Activated CD8-positive, alpha-beta memory T cell treated with anti-CD3 and anti-CD28 coated beads for 24 hours (primary cell): ENCODE measurements around the gene TUBB3.
"Not testable (repeated sequence)": the region's sequence is repeated elsewhere in the genome, so short reads cannot be mapped to it uniquely, and the experiment has no call there.

Source experiments
- DNase-seq: peaks from one replicate; pipeline ENCODE4 v3.0.0-alpha.2; 2020

TUBB3 gene

DNA sequence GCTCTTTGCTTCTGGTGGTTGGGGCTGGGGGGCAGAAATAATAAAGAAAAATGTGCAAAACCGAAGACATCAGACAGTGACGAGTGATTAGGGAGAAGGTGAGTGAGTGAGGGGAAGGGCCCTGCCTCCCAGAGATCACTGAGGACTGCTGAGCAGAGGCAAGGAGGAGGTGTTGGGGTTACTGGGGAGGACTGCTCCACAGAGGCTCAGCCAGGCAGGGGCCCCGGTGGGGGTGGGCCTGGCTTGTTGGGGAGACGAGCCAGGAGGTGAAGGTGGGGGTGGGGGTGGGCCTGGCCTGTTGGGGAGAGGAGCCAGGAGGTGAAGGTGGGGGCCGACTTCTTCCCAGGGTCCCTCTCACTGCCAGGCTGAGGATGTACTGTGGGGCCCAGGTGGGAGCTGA is 23.4 kb downstream of the TUBB3 start:
- DNase-seq, result no peak

DNA sequence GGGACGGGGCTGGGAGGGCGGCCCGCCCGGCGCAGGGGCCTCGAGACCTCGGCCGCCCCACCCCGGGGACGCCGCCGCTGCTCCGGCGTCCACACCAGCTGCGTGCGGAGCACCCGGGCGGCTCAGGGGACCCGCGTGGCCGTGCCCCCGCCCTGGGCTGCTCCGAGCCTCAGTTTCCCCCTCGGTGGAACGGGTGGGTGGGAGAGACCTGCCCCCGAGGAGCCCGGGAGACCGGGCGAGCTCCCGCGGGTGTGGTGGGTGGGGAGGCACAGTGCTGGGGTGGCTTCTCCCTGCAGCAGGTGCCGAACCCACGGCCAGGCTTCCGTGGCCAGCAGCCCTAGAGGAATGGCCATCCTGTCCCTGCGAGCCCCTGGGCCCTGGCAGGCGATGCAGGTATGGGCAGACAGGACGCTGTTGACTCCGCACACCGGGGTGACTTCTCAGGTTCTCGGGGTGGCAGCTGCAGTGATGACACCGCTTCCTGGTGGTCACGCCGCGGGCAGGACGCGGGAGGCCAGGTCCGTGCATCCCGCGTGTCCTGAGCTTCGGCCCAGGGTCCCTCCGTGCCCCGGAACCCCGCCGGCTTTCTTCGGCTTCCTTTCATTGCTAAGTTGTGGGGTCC is 26.1 kb downstream of the TUBB3 start:
- no peak for DNase-seq

DNA sequence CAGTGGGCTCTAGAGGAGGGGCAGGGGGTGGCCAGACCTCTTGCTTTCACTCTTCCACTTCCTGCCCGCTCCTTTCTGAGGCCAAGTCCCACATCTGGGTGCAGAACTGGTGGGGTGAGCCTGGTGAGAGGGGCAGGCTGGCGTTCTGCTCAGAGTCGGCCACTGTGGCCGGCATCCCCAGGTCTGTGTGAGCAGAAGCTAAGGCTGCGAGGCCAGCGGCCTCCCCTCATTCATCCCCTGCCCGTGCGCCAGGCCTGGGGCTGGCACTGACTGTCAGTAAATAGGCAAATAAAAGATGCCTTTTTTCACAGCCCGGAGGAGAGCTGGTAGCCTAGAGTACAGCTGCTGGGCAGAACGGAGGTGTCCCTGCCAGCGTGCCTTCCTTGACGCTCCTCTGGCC is 26.6 kb downstream of the TUBB3 start:
- no peak for DNase-seq

DNA sequence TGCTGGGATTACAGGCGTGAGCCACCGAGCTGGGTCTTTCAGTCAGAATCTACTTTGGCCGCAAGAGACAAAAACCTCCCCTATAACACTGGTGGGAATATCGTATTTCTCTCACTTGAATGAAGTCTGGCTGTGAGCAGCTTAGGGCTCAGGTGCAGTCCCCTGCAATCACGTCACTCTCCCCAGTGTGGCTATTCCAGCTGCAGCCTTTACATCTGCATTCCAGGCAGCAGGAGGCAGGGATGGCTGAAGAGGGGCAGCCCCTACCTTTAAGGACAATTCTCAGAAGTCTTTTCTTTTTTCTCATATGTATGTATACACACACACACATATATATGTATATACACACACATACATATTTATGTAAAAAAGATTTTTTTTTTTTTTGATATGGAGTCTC is 28.4 kb downstream of the TUBB3 start:
- DNase-seq, result no peak

DNA sequence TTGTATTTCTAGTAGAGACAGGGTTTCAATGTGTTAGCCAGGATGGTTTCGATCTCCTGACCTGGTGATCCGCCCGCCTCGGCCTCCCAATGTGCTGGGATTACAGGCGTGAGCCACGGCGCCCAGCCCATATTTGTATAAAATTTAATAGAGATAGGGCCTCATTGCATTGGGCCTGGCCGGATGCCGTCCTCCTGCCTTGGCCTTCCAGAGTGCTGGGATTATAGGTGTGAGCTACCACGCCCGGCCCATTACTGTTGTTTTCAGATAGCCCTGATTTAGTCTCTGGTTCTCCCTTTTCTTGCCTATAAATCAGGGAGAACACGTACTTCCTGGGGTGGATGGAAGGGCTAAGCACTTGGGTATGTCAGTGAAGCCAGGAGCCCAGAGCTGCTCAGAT is 28.9 kb downstream of the TUBB3 start:
- DNase-seq, result no peak

DNA sequence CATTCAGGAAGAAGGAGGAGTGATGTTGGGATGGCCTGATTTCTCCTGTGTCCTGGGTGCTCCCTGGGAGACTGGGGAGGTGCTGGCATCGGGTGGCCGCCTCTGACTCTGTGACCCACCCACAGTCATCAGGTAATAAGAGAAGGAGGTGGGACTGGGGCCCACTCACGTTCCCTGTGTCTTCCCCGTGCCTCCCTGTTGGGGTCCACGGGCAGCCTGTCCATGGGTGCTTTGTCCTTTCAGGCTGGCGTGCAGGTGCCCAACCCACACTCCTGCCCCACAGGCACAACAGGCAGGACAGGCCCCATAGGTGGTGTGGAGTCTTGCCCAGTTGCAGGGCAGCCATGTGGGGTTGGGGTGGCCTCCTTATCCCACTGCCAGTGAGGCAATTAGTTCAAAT is 29.4 kb downstream of the TUBB3 start:
- DNase-seq, result no peak

DNA sequence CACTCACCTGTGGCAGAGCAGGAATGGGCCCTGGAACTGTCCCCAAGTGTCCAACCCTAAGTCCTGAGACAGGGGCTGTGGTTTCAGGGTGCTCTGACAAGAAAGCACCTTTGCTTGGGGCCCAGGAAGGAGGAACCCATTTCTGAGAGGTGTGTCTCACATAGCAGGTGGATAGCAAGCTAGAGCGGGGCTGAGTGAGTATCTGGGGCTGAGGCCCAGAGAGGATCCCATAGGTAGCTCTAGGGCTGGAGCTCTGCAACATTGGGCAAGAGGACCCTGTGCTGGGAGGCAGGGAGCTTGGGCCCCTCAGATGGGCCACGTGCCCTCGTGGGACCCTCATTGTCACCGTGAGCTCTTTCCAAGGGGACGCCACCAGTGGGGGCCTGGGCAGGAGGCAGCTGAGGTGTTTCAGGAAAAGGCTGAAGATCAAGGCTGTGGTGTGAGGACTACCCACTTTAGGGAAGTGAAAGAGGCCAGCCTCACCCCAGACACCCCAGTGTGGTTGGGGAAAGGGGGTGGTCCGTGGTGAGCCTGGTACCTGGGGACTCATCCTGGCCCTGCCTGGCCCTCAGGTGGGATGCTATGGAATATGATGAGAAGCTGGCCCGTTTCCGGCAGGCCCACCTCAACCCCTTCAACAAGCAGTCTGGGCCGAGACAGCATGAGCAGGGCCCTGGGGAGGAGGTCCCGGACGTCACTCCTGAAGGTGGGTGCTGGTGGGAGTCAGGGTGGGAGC is 30.7 kb downstream of the TUBB3 start:
- DNase-seq, result no peak

DNA sequence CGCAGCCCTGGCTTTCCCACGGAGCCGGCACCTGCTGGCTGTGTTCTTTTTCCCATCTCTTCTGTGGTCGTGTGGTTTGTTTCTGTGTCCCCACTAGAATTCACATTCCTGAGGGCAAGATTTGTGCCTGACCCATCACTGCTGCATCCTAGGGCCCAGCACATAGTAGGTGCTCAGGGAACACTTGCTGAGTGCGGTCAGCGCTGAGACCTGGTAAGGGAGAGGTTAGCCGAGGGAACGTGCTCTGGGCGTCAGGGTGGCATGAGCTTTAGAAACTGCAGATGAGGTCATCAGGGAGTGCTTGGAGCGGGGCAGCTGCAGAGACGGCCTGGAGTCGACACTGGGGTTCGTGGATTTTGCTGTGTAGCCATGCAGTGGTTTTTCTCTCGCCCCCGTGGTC is 31.3 kb downstream of the TUBB3 start:
- no peak for DNase-seq

DNA sequence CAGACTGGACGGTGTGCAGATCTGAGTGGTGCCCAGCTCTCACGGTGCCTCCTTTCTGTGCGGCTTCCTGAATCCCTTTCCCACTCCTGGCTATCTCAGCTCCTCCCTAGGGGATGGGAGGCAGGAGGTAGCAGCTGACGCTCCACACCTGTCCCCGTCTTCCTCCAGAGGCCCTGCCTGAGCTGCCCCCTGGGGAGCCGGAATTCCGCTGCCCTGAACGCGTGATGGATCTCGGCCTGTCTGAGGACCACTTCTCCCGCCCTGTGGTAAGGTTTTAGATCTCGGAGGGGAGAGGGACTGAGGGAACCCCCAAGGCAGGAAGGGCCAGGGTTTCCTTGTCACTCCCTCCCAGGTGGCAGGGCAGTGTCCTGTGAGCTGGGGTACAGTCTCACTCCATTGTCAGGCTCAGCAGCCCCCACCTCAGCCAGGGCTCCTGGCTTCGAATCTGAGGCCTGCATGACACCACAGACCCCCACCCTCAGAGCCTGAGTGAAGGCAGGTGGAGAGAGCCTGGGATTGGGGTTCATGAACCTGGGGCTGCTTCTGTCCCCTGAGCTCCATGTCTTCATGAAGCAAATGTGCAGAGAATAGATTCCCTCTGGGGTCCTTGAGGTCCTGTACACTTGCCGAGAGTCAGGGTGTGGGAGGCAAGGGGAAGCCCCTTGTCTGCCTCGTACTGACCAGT is 32.0 kb downstream of the TUBB3 start:
- DNase-seq, result no peak

DNA sequence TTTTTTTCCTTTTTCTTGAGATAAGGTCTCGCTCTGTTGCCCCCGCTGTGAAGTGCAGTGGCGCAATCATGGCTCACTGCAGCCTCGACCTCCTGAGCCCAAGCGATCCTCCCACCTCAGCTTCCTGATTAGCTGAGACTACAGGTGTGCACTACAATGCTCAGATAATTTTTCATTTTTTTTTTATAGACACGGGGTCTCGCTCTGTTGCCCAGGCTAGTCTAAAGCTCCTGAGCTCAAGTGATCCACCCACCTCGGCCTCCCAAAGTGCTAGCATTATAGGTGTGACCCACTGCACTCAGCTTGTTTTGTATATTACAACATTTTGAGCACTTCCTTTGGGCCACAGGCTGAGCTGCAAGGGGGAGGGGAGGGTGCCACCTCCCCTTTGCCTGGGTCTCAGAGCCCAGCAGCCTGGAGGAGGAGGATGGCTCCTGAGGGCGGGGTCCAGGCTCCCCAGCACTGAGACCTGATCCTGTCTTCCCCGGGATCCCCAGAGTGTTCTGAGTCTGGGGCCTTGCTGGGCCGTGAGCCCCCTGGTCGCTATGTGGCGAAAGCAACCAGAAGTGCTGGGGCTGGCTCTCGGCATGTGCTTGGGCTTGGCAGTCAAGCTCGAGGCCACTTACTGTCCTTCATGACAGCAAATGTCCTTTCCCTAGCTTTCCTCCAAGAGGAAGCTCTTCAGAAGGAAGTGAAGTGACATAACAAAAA is 33.5 kb downstream of the TUBB3 start:
- no peak for DNase-seq

DNA sequence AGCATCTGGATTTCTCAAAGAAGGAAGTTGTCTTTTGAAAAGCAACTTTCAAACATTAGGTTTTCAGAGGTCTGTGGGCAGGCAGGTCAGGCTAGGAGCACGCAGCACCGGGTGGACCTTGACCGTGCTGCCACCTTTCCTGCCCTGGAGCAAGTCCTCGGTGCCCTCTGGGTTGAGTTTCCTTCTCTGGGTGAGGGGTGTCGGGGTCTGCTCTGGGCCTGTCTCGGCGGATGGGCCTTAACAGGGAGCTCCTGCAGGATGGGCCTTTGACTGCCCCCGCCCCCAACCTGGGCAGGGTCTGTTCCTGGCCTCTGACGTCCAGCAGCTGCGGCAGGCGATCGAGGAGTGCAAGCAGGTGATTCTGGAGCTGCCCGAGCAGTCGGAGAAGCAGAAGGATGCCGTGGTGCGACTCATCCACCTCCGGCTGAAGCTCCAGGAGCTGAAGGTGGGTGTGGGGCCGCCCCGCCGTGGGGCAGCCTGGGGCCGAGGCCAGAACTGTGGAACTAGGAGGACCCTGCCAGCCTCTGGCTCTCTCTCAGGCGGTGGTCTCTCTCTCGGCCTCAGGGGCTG is 34.2 kb downstream of the TUBB3 start:
- DNase-seq, result no peak

DNA sequence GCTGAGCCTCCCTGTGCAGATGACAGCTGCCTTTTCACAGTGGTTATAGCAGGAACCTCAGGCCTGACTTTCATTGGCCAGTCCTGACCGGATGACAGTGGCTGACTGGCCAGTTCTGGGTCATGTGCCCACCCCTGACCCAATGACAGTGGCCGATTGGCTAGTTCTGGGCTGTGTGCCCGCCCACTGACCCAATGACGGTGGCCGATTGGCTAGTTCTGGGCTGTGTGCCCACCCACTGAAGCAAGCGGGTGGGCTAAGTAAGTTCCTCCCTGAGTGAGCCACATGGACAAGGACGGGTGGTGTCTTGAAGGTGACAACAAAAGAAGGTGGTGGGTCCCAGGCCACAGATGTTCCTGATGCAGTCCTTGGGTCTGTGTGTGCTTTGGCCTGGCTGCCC is 34.9 kb downstream of the TUBB3 start:
- DNase-seq, result peak; percentile 61

DNA sequence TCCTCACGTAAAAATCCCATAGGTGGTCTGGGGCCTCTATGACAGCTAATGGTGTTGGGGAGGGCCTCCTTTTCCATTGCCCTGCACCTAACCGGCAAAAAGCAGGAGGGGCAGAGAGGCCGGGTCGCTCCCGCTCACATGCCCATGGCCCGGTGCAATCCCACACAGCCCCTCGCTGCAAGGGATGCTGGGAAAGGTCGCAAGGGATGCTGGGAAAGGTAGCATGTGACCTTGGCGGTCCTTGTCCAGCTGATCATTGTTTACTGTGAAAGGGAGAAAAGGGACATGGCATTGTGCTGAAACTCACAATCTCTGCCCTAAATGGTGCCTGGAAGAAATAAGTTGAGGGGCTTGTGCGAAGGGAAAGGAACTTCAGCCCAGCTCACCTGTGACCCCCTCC is 35.5 kb downstream of the TUBB3 start:
- no peak for DNase-seq

DNA sequence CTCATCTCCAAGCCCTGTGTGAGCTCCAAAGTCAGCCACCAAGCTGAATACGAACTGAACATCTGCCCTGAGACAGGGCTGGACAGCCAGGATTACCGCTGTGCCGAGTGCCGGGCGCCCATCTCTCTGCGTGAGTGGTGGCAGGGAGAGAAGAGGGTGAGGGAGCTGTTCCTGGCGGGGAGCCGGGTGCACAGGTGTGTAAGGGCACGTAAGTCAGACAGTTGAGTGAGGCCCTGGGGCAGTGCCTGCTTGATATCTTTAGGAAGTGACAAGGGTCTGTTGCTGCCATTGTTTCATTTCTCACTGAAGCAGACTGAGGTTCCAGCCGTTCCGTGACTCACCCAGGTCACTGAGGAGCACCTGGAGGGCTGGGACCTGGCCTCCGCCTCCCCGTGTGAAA is 37.8 kb downstream of the TUBB3 start:
- no peak for DNase-seq

DNA sequence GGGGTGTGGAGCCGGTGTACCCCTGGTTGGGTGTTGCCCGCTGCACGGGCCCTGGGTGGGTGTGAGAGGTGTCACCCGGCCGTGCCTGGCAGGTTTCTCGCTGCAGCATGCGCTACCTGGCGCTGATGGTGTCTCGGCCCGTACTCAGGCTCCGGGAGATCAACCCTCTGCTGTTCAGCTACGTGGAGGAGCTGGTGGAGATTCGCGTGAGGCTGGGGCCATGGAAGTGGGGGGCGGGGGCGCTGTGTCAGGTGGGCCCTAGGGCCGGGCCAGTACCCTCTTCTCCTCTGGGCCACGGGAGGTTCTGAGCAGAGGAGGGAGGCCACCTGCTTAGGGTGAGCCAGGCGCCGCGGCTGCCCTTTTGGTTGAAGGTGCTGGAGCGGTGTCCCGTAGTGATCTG is 38.8 kb downstream of the TUBB3 start:
- DNase-seq, result no peak

DNA sequence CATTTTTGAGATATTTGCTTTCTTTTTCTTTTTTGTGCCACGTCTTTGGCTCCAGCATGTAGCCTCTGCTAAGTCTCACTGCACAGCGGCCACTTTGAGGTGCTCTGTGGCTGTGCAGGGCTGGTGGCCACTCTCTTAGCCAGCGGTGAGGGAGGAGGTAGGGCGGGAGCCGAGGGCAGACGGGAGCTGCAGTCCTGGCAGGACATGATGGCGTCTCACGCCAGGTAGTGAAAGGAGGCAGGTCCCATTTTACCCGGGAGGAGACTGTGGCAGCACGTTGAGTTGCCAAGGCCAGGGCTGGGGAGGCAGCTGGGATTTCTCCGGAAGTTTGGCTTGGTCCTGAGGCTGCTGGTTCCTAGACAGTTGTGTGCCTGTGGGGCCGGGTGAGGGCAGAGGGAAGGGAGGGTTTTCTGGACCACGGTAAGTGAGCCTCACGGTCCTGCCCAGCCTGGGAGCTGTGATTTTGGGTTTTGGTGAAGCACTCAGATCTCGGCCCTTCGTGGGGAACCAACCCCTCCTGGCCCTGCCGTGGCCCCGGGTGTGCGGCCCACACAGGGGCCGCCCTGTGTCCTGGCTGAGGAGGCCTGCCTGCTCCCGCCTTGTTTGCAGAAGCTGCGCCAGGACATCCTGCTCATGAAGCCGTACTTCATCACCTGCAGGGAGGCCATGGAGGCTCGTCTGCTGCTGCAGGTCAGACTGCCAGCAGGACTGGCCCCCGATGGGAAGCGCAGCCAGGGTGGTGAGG is 39.8 kb downstream of the TUBB3 start:
- DNase-seq, result no peak

DNA sequence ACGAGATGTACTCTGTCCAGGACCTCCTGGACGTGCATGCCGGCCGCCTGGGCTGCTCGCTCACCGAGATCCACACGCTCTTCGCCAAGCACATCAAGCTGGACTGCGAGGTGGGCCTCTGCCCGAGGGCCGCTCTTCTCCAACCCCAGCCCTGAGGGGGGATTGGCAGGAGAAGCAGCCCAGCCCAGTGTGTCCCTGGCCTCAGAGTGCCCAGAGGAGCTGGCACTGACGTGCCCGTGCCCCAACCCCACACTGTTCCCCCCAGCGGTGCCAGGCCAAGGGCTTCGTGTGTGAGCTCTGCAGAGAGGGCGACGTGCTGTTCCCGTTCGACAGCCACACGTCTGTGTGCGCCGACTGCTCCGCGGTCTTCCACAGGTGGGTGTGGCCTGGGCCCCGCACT is 41.1 kb downstream of the TUBB3 start:
- DNase-seq, result no peak

DNA sequence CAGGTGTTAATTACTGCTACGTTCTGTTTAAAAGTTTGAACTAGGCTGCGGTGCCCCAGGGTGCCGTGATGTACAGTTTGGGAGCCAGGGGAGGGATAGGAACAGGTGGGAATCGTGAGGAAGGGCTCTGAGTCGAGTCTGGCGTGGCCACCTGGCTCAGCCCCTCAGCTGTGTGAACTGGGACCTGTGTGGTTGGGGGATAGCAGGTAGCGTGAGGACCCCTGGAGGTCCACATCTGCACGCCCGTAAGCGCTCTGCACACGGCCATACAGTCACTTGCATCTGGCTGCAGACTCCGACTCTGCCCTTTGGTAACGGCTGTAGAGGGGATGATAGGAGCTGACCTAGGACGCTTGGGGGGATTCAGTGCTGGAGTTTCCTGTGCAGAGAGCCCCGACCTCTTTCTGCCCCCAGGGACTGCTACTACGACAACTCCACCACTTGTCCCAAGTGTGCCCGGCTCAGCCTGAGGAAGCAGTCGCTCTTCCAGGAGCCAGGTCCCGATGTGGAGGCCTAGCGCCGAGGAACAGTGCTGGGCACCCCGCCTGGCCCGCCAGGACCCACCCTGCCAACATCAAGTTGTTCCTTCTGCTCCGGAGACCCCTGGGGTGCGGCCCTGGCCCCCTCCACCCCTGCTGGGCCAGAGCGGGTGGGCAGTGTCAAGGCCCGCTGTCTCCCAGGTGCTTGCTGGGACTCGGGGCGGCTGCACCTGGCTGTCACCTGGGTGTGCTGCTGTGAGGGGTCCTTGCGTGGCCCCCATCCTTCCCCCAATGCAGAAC is 42.5 kb downstream of the TUBB3 start:
- DNase-seq, result no peak

DNA sequence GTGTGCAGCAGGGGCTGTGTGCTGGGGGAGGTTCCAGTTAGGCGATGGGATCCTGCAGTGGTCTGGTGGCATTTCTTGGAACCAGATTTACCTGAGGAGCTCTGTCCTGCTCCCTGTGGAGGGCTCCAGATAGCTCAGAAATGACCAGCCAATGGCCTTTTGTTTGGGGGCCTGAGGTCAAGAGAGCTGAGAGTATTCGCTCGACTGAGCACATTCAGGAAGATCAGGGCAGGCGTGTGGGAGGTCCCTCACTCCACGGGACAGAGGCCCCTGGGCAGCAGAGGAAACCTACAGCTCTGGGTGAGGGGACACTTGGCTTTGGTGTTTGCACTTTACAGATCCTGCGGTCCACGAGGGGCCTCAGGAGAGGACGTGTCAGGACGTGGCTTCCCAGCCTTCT is 43.6 kb downstream of the TUBB3 start:
- no peak for DNase-seq

DNA sequence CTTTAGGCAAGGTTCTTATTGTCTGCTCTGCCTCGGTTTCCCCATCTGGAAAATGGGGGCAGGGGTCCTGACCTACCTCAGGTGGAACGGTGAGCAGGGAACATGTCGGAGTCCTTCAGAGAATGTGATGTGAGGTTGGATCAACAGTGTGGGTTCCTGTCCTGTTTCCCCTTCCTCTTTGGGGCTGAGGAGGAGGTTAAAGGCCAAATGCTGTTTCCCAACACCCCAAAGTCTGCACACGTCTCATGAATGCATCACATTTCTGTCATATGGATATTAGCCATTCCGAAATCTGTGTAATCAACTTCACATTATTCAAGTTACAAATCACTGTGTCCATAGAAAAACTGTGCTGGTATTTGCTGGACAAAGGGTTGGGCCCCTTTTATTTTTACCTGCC is 44.3 kb downstream of the TUBB3 start:
- not testable (repeated sequence) for DNase-seq

DNA sequence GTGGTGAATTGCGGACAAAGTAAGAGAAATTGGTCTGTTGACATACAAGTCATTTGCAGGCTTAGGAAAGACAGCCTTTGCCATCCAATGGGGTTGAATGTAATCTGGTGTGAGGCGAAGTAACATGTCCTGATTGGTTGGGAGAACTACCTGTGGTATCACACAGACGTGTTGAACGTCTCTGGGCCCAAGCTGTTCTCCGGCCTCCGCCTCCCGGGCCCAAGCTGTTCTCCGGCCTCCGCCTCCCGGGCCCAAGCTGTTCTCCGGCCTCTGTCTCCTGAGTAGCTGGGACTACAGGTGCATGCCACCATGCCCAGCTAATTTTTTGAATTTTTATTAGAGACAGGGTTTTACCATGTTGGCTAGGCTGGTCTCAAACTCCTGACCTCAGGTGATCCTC is 44.9 kb downstream of the TUBB3 start:
- DNase-seq, result not testable (repeated sequence)
